Prostate gland (tissue), 2 donors: ENCODE data around the gene TMEM198. TPM values are rescaled to one million over a fixed set of nuclear protein-coding genes. Genes with fewer than 3 reads are reported as not detected.

ENCODE experiments used
- DNase-seq: peaks from one replicate; pipeline ENCODE4 v3.0.0-alpha.2; 2019; ENCODE audit warnings: low spot score
- H3K27ac ChIP-seq, 2 donors: fragments of 200-600 bp; sonication (generic); 2 replicates each; pipeline ENCODE4 v1.5.1; 2017 to 2019
- H3K27me3 ChIP-seq: fragments of 200-600 bp; sonication (generic); replicated peaks from 2 replicates; pipeline ENCODE4 v1.5.1; 2019; ENCODE audit not compliant: insufficient read depth
- H3K36me3 ChIP-seq, 2 donors: fragments of 200-600 bp; sonication (generic); 1 replicate in 1 of 2; 2 replicates in 1 of 2; pipeline versions ENCODE4 v1.5.1 to v1.8.1; 2017 to 2019
- H3K4me1 ChIP-seq: fragments of 200-600 bp; sonication (generic); replicated peaks from 2 replicates; pipeline ENCODE4 v1.5.1; 2019
- H3K4me3 ChIP-seq, 2 donors: fragments of 200-600 bp; sonication (generic); 2 replicates each; pipeline ENCODE4 v1.5.1; 2017 to 2019
- H3K9me3 ChIP-seq: fragments of 200-600 bp; sonication (generic); 2 replicates; pipeline ENCODE4 v1.5.1; 2017
- CTCF ChIP-seq, 4 experiments: fragments of 200-600 bp in 2 of 4; fragments of 450-650 bp in 2 of 4; sonication (generic) in 2 of 4; IDR thresholded peaks; 1 replicate in 3 of 4; 2 replicates in 1 of 4; pipeline ENCODE4 v1.5.1; 2016 to 2019; ENCODE audit warnings: antibody characterized with exemption in 4 of 4, mild to moderate bottlenecking in 2 of 4, moderate library complexity in 2 of 4
- POLR2A ChIP-seq: fragments of 450-650 bp; IDR thresholded peaks from one replicate; pipeline ENCODE4 v1.6.1; 2016; ENCODE audit warnings: antibody characterized with exemption, mild to moderate bottlenecking
- POLR2AphosphoS5 ChIP-seq: sonication (generic); formaldehyde crosslinking; IDR thresholded peaks from one replicate; pipeline ENCODE4 v1.6.1; 2017; ENCODE audit warnings: antibody characterized with exemption
- WGBS: methylation state at CpG from one replicate; pipeline ENCODE4 v1.1.5; 2018; 5-methylcytosine and 5-hydroxymethylcytosine counted together
- intact Hi-C: fragments of 100-400 bp; cut with DNase I; formaldehyde crosslinking; loops from one replicate; pipeline ENCODE4 v1.14.2; 2022
- total RNA-seq, 2 donors: library from RNA; depleted of rRNA; stranded (reverse); fragments of >200 nt; gene quantifications; one replicate each; pipeline ENCODE4 v1.1.0, GENCODE V29; 2016

The TMEM198 gene
- total RNA-seq, 2 donors from 2014 or later: 5.7 to 11.5 TPM

- WGBS: 76% methylated on average over 23 of the region's 23 CpGs
These were observed 37.6 kb upstream of the TMEM198 start for GRCh38 chr2:219506153-219506801.

GRCh38 chr2:219506802-219507526 is 36.9 kb upstream of the TMEM198 start:
- WGBS: 66% methylated on average over 17 of the region's 17 CpGs
- DNase-seq: no peak
- no peak overlapping the region for H3K4me3 ChIP-seq
- intact Hi-C loops: no loop called here
- H3K9me3 ChIP-seq: no peaks in the 10 kb centered on the region
- H3K4me1 ChIP-seq: peaks cover 2% of the 10 kb centered on the region
- TF ChIP-seq POLR2AphosphoS5 (no peak), POLR2A (no peak), CTCF (IDR thresholded peaks at IDR 0.05) (no peak)
- no peak overlapping the region for H3K27ac ChIP-seq
- H3K27me3 ChIP-seq: no peaks in the 10 kb centered on the region
- H3K36me3 ChIP-seq: peaks cover 0 to 8% of the 10 kb centered on the region in 2 donors

More at GRCh38 chr2:219506153-219506801, 37.6 kb upstream of the TMEM198 start:
- Histone ChIP-seq H3K27ac (no peak overlapping the region), H3K9me3 (no peaks in the 10 kb centered on the region), H3K36me3 (peaks cover 0 to 8% of the 10 kb centered on the region in 2 donors), H3K27me3 (no peaks in the 10 kb centered on the region), H3K4me1 (peaks cover 2% of the 10 kb centered on the region), H3K4me3 (no peak overlapping the region)
- no peak for DNase-seq
- no peak for TF ChIP-seq POLR2A
- TF ChIP-seq POLR2AphosphoS5: no peak
- no peak for TF ChIP-seq CTCF (IDR thresholded peaks at IDR 0.05)
- intact Hi-C loops: no loop called here

GRCh38 chr2:219507581-219508443 is 36.0 kb upstream of the TMEM198 start:
- Histone ChIP-seq H3K27ac (no peak overlapping the region), H3K4me3 (no peak overlapping the region), H3K27me3 (peaks cover 2% of the 10 kb centered on the region), H3K4me1 (peaks cover 2% of the 10 kb centered on the region), H3K36me3 (peaks cover 0 to 8% of the 10 kb centered on the region in 2 donors), H3K9me3 (no peaks in the 10 kb centered on the region)
- WGBS: 49% methylated on average over 8 of the region's 8 CpGs
- no peak for DNase-seq
- no peak for TF ChIP-seq POLR2A
- TF ChIP-seq POLR2AphosphoS5: no peak
- TF ChIP-seq CTCF (IDR thresholded peaks at IDR 0.05): no peak
- intact Hi-C loops: no loop called here

GRCh38 chr2:219508444-219508734 is 35.4 kb upstream of the TMEM198 start:
- Histone ChIP-seq H3K27ac (no peak overlapping the region), H3K36me3 (peaks cover 0 to 8% of the 10 kb centered on the region in 2 donors), H3K9me3 (no peaks in the 10 kb centered on the region), H3K4me3 (no peak overlapping the region), H3K27me3 (peaks cover 6% of the 10 kb centered on the region), H3K4me1 (peaks cover 2% of the 10 kb centered on the region)
- TF ChIP-seq POLR2AphosphoS5 (no peak), CTCF (IDR thresholded peaks at IDR 0.05) (no peak), POLR2A (no peak)
- intact Hi-C loops: no loop called here
- WGBS: 72% methylated on average over 4 of the region's 4 CpGs
- no peak for DNase-seq
